Measurements from ENCODE around the gene ATF6B. TPM values are rescaled to one million over a fixed set of nuclear protein-coding genes. Genes with fewer than 3 reads are reported as not detected.
A peak's percentile ranks its signal among the peaks of the same experiment; 100 is the strongest.

ATF6B gene
- total and polyA plus RNA-seq, 2 of the 13 experiments (the other 11 are each of a cell fraction or from before 2014, with no cell fraction given) = 18.1 to 44.0 TPM

GRCh38 chr6:32177183-32177787 is 49.2 kb upstream of the ATF6B start (continued):
- TF ChIP-seq ZNF609 (CRISPR knock-in tag; IDR thresholded peaks at IDR 0.05; ENCODE audit: borderline replicate concordance) (no peak), HMGXB4 (CRISPR knock-in tag; IDR thresholded peaks at IDR 0.05; ENCODE audit: borderline replicate concordance in 1 of 2, low read depth in 1 of 2) (peak; percentile 11 to 51; a peak in 2 of 4 replicates), MYC (CRISPR knock-in tag; IDR thresholded peaks at IDR 0.05; ENCODE audit: borderline replicate concordance) (no peak), ZNF407 (CRISPR knock-in tag; IDR thresholded peaks at IDR 0.05; ENCODE audit: not compliant biosample characterization) (no peak), ZNF83 (CRISPR knock-in tag; IDR thresholded peaks at IDR 0.05; ENCODE audit: borderline replicate concordance) (no peak), POLR2G (IDR thresholded peaks at IDR 0.05; ENCODE audit: low read depth, low read length) (peak; percentile 86)

All from HepG2 (cell line).